ENCODE measurements around the gene SUMO3. TPM values are rescaled to one million over a fixed set of nuclear protein-coding genes. Genes with fewer than 3 reads are reported as not detected.

SUMO3 gene
- total RNA-seq, 2 experiments from 2014 or later, result 81.5 to 82.6 TPM

DNA sequence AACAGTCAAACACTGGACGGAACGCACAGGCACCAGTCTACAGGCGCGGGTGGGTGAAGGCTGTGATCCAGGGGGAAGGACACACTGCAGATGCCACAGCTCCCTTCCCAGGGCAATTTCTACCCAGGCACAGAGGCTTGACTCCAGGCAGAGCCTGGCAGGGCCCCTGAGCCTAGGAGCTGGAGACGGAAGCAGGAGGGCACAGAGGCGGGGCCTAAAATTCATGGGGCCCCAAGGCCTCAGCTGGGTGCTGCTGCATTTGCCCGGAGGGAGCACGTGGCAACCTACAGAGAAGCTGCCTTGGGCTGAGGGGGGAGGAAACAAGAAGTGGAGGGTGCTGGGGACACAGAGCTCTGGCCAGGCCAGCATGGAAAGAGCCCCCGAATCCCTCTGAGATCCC, 57.5 kb downstream of the SUMO3 start:
- Mint-ChIP-seq H3K4me3 (no peak overlapping the region), H3K9me3 (no peaks in the 10 kb centered on the region), H3K27ac (no peak overlapping the region), H3K36me3 (no peaks in the 10 kb centered on the region), H3K4me1 (peaks cover 7% of the 10 kb centered on the region), H3K27me3 (no peaks in the 10 kb centered on the region)
- no peak for DNase-seq
- no peak for ATAC-seq (ENCODE audit: low read depth)
- POLR2A ChIA-PET, result no interaction called here

DNA sequence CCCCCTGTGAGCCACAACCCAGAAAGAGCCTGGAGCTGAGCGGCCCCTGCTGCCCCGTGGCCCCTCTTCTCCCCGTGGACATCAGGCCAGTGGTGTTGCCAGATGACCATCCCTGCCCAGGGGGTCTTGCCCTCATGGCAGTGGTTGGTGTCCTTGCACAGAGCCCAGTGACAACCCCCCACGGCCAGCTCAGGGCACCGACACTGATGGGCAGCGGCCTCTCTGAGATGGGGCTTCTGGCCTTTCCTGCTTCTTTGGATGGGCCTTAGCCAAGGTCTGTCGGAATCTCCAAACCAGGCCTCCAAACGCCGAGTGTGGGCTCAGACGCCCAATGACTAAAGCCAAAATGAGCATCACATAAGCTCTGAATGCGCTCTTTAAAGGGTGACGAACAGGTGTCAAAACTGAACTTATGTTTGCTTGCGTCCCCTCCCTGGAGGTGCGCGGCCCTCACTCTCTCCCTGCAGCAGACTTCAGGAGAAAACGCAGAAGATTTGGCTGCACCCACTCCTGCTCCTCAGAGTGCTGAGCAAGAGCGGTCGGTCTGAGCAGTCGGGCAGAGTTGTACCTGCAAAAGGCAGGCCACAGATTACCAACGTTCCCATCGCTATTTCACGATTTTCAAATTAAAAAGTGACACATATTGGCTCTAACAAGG, 58.1 kb downstream of the SUMO3 start:
- Mint-ChIP-seq H3K36me3 (no peaks in the 10 kb centered on the region), H3K9me3 (no peaks in the 10 kb centered on the region), H3K4me1 (peaks cover 2% of the 10 kb centered on the region), H3K4me3 (no peak overlapping the region), H3K27ac (no peak overlapping the region), H3K27me3 (no peaks in the 10 kb centered on the region)
- no peak for ATAC-seq (ENCODE audit: low read depth)
- no peak for DNase-seq
- POLR2A ChIA-PET, result no interaction called here

DNA sequence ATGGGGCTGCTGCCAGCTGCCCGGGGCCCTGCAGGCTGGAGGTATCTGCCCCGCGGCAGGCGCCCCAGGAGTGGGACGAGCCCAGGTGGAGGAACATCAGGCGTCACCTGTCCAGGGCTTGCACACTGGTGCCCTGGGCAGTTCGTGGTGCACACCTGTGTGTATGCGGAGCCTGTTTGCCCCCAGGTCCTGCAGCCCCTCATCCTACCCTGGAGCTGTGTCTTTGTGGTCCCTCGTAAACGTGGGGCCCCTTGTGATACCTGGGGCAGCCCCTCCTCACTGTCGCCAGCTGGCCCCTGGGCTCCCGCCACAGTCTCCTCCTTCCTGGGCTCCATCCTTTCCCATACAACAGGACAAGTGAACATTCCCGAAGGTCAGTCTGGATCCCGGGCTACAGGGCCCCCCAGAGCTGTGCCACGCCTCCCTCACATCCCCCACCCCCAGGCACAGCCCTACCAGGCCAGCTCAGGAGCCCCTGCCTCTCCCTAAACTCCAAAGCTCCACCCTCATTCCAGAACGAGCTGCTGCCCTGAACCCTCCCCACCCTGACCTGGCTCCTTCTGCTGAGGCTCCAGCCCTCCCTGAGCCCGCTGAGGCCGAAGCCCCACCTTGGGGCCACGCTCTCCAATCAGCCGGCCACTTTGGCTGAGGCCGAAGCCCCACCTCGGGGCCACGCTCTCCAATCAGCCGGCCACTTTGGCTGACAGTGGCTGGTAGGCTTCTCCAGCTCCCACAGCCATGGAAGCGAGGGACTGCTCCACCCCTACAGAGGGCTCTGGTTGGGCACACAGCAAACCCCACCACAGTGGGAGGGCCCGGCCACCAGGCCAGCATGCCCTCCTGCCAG, 58.9 kb downstream of the SUMO3 start:
- ATAC-seq (ENCODE audit: low read depth), result no peak
- no peak overlapping the region for H3K27ac Mint-ChIP-seq
- H3K27me3 Mint-ChIP-seq, result no peaks in the 10 kb centered on the region
- H3K4me1 Mint-ChIP-seq, result peaks cover 2% of the 10 kb centered on the region
- no peaks in the 10 kb centered on the region for H3K36me3 Mint-ChIP-seq
- DNase-seq, result no peak
- POLR2A ChIA-PET, result no interaction called here
- H3K4me3 Mint-ChIP-seq, result no peak overlapping the region
- no peaks in the 10 kb centered on the region for H3K9me3 Mint-ChIP-seq

DNA sequence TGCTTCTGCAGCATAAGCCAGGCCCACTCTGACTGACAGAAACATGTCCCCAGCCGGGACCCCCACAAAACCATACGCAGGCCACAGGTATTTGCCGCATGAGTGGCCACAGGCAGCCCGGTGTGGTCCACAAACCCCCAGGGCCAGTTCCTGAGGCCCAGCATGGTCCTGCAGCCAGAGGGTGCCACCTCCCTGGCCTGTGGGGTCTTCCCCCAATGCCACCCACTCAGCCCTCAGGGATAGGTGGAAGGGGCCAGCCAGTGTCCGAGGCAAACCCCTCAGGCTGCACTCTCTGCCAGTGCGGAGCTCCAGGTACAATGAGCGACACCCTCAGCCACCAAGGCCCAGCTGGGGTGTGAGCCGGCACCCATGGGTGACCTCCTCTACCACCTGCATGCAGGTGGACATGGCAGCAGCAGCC, 59.7 kb downstream of the SUMO3 start:
- Mint-ChIP-seq H3K27ac (no peak overlapping the region), H3K27me3 (no peaks in the 10 kb centered on the region), H3K4me1 (peaks cover 2% of the 10 kb centered on the region), H3K36me3 (no peaks in the 10 kb centered on the region), H3K4me3 (no peak overlapping the region), H3K9me3 (no peaks in the 10 kb centered on the region)
- ATAC-seq (ENCODE audit: low read depth) (no peak), DNase-seq (no peak)
- POLR2A ChIA-PET, result interaction anchor here (0.6 kb wide), 1 partner anchor 1099 kb away, joined by 3 read pairs; the partner anchor contains the start of genes HSF2BP and RRP1B

DNA sequence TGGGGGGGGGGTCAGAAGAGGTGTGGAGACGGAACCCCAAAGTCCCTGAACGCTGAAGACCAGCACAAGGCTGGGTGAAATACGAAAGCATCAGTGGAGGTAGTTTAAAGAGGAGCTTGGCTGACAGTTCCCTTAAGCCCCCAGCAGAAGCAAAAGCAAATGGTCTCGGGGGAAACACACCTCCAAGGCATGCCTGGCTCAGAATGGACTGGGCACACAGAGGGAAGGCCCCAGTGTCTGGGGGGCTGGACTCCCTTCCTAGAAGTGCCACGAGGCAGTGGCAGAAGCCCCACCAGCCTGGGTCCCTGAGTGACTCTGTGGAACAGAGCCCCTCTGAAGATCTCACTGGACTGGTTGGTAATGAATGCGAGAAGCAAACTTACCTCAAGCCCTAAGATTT, 60.1 kb downstream of the SUMO3 start:
- ATAC-seq (ENCODE audit: low read depth), result no peak
- Mint-ChIP-seq H3K36me3 (no peaks in the 10 kb centered on the region), H3K9me3 (no peaks in the 10 kb centered on the region), H3K4me1 (peaks cover 2% of the 10 kb centered on the region), H3K27me3 (no peaks in the 10 kb centered on the region), H3K4me3 (no peak overlapping the region), H3K27ac (no peak overlapping the region)
- POLR2A ChIA-PET, result interaction anchor here (0.6 kb wide), 1 partner anchor 1099 kb away, joined by 3 read pairs; the partner anchor contains the start of genes HSF2BP and RRP1B
- no peak for DNase-seq

DNA sequence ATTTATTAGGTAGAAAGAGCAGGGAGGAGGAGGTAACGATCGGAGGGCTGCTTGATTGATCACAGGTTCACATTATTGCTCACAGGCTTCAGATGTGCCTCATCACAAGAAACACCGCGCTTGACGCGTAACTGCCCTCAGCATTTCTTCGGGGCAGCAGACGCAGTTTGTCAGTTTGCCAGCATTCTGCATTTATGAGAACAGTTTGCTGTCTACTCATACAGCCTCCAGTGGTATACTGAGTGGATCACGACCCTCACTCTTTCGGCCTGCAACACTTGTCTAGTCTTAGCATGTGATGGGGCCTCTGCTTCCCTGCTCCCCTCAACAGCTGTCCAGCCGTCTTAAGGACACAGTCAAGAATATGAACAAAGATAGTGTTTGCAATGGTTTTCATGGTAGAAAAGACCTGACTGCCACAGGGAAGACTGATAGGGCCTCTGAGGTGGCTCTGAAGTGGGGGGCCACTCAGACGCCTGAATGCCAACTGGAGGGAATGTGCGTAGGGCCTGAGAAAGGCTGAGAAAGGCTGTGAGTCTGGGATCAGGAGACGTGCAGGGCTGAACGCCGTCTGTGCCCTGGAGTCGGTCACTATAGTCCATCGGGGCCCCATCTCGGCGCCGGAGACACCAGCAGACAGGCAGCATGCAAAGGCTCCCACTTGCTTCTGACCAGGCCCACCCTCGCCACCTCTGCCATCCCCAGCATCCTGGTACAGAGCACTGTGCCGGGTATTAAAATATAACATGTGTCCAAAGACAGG, 61.3 kb downstream of the SUMO3 start:
- POLR2A ChIA-PET, result no interaction called here
- H3K4me3 Mint-ChIP-seq, result no peak overlapping the region
- no peak for DNase-seq
- H3K27me3 Mint-ChIP-seq, result no peaks in the 10 kb centered on the region
- no peak overlapping the region for H3K27ac Mint-ChIP-seq
- ATAC-seq (ENCODE audit: low read depth), result no peak
- no peaks in the 10 kb centered on the region for H3K9me3 Mint-ChIP-seq
- H3K4me1 Mint-ChIP-seq, result peaks cover 2% of the 10 kb centered on the region
- H3K36me3 Mint-ChIP-seq, result no peaks in the 10 kb centered on the region

Other genes starting within 250 kb of the SUMO3 start
- gene KRTAP10-4, start 244.3 kb downstream of the SUMO3 start, total RNA-seq, result not detected
- gene KRTAP10-5, start 237.5 kb downstream of the SUMO3 start, total RNA-seq, result not detected
- gene KRTAP10-6, start 225.6 kb downstream of the SUMO3 start, total RNA-seq, result not detected
- gene KRTAP10-7, start 217.5 kb downstream of the SUMO3 start, total RNA-seq, result not detected
- not detected for gene KRTAP10-8, start 206.0 kb downstream of the SUMO3 start, total RNA-seq
- gene KRTAP10-9, start 191.0 kb downstream of the SUMO3 start, total RNA-seq, result not detected
- not detected for gene KRTAP10-10, start 180.7 kb downstream of the SUMO3 start, total RNA-seq
- not detected for gene KRTAP10-11, start 171.6 kb downstream of the SUMO3 start, total RNA-seq
- not detected for gene KRTAP12-4, start 163.4 kb downstream of the SUMO3 start, total RNA-seq
- not detected for gene KRTAP12-3, start 160.1 kb downstream of the SUMO3 start, total RNA-seq
- gene KRTAP12-2, start 151.1 kb downstream of the SUMO3 start, total RNA-seq, result not detected
- not detected for gene KRTAP12-1, start 135.9 kb downstream of the SUMO3 start, total RNA-seq
- gene KRTAP10-12, start 120.9 kb downstream of the SUMO3 start, total RNA-seq, result not detected
- gene TSPEAR, start 106.5 kb downstream of the SUMO3 start, total RNA-seq, result not detected
- gene UBE2G2, start 16.2 kb downstream of the SUMO3 start, total RNA-seq, result 100 to 1,000 TPM; 111 TPM
- 10 to 100 TPM; 66.1 to 73.2 TPM for gene PTTG1IP, start 55.6 kb upstream of the SUMO3 start, total RNA-seq
- gene ITGB2, start 102.8 kb upstream of the SUMO3 start, total RNA-seq, result 100 to 1,000 TPM; 416 to 452 TPM
- 10 to 100 TPM; 44.2 to 44.3 TPM for gene SLX9, start 122.0 kb upstream of the SUMO3 start, total RNA-seq

Data from activated naive CD8-positive, alpha-beta T cell treated with anti-CD3 and anti-CD28 coated beads, Interleukin-2, amount 10 ng/mL, durations not matched to agents 7 days and 5 days (primary cell).